ENCODE measurements around the gene PNCK. TPM values are rescaled to one million over a fixed set of nuclear protein-coding genes. Genes with fewer than 3 reads are reported as not detected.
"Not testable (repeated sequence)": the region's sequence is repeated elsewhere in the genome, so short reads cannot be mapped to it uniquely, and the experiment has no call there.

PNCK gene
- polyA plus RNA-seq, 2 of the 4 experiments (the other 2 are of a cell fraction): 0.17 to 0.25 TPM

DNA sequence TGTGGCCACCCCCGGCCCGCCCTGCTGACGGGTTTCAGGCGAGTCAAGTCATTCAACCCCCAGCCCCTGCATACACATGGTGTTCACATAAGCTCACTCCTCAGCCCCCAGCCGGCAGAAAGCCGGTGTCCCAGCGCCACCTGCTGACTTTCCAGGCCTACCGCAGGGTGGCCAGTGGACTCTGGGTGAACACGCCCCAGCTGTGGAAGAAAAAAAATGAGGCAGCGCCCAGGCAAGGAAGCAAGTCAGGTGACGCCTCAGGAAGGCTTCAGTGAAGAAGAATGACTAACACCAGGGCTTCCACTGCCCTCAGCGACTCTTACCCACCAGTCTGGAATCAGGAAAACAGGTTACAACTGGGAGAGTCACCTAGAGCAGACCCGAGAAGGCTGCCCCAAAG, 34.8 kb upstream of the PNCK start:
- Histone ChIP-seq H3K4me3 (no peak overlapping the region), H3K4me2 (no peak overlapping the region), H3K27ac (peak overlapping the region in 1 of 2 experiments; percentile 35; a peak in 2 of 6 replicates), H3K4me1 (peaks cover 11% of the 10 kb centered on the region; the same call in 2 of the 3 replicates), H3K9me3 (no peaks in the 10 kb centered on the region)
- ChIA-PET POLR2A (no interaction called here), CTCF (interaction anchor here (0.7 to 4.7 kb wide), 28 partner anchors 10 to 767 kb away, joined by 3 to 27 read pairs (median 4); partner anchors contain the start of gene SLC6A8)
- TF ChIP-seq RAD21 (conservative IDR thresholded peaks at IDR 0.05 in 1 of 2, IDR thresholded peaks at IDR 0.05 in 1 of 2) (peak; percentile 55 to 64), RCOR1 (IDR thresholded peaks at IDR 0.05; ENCODE audit: low read depth, low read length) (no peak), POLR2AphosphoS2 (conservative IDR thresholded peaks at IDR 0.05; ENCODE audit: low read length) (no peak), SMC3 (IDR thresholded peaks at IDR 0.05) (peak; percentile 48)
- TF ChIP-seq, protein P1, sequence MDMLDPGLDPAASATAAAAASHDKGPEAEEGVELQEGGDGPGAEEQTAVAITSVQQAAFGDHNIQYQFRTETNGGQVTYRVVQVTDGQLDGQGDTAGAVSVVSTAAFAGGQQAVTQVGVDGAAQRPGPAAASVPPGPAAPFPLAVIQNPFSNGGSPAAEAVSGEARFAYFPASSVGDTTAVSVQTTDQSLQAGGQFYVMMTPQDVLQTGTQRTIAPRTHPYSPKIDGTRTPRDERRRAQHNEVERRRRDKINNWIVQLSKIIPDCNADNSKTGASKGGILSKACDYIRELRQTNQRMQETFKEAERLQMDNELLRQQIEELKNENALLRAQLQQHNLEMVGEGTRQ (IDR thresholded peaks at IDR 0.05): peak; percentile 66; the same call in 1 of the 2 replicates
- TF ChIP-seq, protein P2, sequence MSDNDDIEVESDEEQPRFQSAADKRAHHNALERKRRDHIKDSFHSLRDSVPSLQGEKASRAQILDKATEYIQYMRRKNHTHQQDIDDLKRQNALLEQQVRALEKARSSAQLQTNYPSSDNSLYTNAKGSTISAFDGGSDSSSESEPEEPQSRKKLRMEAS (IDR thresholded peaks at IDR 0.05): 0 out of 2 replicates have a peak, but pooled peaks have one; percentile 25
- TF ChIP-seq, protein P3, sequence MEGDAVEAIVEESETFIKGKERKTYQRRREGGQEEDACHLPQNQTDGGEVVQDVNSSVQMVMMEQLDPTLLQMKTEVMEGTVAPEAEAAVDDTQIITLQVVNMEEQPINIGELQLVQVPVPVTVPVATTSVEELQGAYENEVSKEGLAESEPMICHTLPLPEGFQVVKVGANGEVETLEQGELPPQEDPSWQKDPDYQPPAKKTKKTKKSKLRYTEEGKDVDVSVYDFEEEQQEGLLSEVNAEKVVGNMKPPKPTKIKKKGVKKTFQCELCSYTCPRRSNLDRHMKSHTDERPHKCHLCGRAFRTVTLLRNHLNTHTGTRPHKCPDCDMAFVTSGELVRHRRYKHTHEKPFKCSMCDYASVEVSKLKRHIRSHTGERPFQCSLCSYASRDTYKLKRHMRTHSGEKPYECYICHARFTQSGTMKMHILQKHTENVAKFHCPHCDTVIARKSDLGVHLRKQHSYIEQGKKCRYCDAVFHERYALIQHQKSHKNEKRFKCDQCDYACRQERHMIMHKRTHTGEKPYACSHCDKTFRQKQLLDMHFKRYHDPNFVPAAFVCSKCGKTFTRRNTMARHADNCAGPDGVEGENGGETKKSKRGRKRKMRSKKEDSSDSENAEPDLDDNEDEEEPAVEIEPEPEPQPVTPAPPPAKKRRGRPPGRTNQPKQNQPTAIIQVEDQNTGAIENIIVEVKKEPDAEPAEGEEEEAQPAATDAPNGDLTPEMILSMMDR (IDR thresholded peaks at IDR 0.05): peak; percentile 63
- DNase-seq (ENCODE audit: low read depth in 1 of 2, low spot score in 1 of 2) (peak; percentile 73 to 81), FAIRE-seq (no peak), ATAC-seq (peak; percentile 90 to 93)
- WGBS (ENCODE audit: missing lambda C conversion rate): 21% methylated on average over 12 of the region's 13 CpGs

DNA sequence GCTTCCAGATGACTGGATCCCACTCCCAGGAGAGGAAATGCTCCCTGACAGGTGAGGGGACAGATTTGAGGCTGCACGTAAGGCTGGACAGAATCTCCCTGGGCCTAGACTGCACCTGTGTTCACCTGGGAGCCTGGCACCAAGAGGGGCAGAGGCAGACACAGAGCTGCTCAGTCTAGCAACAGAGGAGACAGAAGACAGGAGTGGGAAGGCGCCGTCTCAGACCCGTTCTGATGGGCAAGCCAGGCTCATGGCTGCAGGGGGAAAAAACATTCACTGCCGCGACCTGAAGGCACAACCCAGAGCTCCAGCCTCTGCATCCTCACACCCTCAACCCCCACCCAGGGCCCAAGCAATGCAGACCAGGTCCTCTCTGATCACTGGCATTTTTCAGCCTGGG, 33.8 kb upstream of the PNCK start:
- Histone ChIP-seq H3K4me1 (peaks cover 11% of the 10 kb centered on the region; the same call in 2 of the 3 replicates), H3K9me3 (no peaks in the 10 kb centered on the region), H3K4me2 (no peak overlapping the region), H3K4me3 (no peak overlapping the region), H3K27ac (no peak overlapping the region)
- DNase-seq (ENCODE audit: low read depth in 1 of 2, low spot score in 1 of 2) (no peak), FAIRE-seq (no peak), ATAC-seq (no peak)
- POLR2A ChIA-PET: no interaction called here
- WGBS (ENCODE audit: missing lambda C conversion rate): 95% methylated on average over 4 of the region's 6 CpGs
- TF ChIP-seq MYC (IDR thresholded peaks at IDR 0.05; ENCODE audit: borderline replicate concordance, low read length): no peak
- TF ChIP-seq SREBF2 (IDR thresholded peaks at IDR 0.05): no peak
- no peak for TF ChIP-seq NFE2L2 (conservative IDR thresholded peaks at IDR 0.05; ENCODE audit: low read length)
- CTCF ChIA-PET: interaction anchor here (1.1 to 4.7 kb wide), 16 partner anchors 9 to 766 kb away, joined by 3 to 27 read pairs (median 6); partner anchors contain the start of gene SLC6A8

DNA sequence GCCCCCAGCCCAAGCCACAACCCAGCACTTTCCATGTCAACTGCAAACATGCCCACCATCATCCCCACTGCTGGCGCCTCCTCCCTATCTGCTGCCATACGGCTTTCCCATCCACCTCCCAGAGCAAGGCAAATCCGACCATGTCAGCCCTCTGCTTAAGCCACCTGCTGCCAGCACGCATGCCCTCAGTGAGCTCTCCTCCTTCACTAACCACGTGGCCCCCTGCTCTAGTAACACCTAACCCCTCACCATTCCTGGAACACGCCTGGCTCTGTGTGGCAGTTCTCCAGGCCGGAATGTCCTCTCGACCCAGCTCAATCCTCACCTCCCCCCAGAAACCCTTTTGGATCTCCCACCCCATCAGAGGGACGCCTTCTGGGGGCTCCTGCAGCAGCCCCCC, 33.2 kb upstream of the PNCK start:
- Histone ChIP-seq H3K4me1 (peaks cover 11% of the 10 kb centered on the region; the same call in 2 of the 3 replicates), H3K4me3 (no peak overlapping the region), H3K4me2 (no peak overlapping the region), H3K9me3 (no peaks in the 10 kb centered on the region), H3K27ac (no peak overlapping the region)
- FAIRE-seq (no peak), ATAC-seq (no peak), DNase-seq (ENCODE audit: low read depth in 1 of 2, low spot score in 1 of 2) (no peak)
- POLR2A ChIA-PET: no interaction called here
- 84% methylated on average over 9 of the region's 9 CpGs for WGBS (ENCODE audit: missing lambda C conversion rate)
- CTCF ChIA-PET: interaction anchor here (0.6 to 4.7 kb wide), 4 partner anchors 97 to 152 kb away, joined by 3 to 21 read pairs (median 10); no protein-coding TSS in a partner anchor
- TF ChIP-seq ZSCAN20 (CRISPR knock-in tag; IDR thresholded peaks at IDR 0.05): no peak
- no peak for TF ChIP-seq POLR2AphosphoS2 (conservative IDR thresholded peaks at IDR 0.05; ENCODE audit: low read length)
- TF ChIP-seq HOXB5 (CRISPR knock-in tag; IDR thresholded peaks at IDR 0.05): no peak
- TF ChIP-seq CEBPB (IDR thresholded peaks at IDR 0.05): no peak
- TF ChIP-seq CHD4 (IDR thresholded peaks at IDR 0.05; ENCODE audit: borderline replicate concordance): no peak
- TF ChIP-seq CBX8 (IDR thresholded peaks at IDR 0.05): no peak
- no peak for TF ChIP-seq FOSB (CRISPR knock-in tag; IDR thresholded peaks at IDR 0.05)

DNA sequence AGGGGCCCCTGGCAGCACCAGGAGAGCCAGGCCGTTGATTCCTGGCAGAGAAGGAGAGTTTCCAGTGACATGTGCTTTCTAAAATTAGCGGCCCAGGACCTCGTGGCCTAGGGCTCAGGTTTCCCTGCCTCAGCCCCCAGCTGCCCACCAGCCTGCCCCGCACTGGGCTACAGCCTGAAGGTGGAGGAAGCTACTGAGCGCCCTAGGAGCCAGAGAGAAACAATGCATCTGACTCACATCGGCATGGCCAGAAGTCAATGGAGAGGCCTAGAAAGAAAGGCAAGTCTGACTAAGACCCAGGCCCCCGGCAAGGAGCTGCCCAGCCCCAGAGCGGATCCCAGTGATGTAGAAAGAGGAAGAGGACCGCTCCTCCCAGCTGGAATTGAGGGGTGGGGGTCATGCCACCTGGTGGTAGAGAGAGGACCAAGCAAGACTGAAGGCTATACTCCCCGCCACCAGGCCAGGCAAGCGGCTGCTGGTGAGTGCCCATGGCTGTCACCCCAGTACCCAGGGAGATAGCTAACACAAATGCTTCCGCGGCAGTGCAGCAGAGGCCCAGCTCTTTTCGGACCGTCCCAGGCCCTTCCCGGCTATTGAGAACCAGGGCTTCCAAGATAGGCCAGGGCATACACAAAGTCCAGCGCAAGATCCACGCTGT, 31.9 kb upstream of the PNCK start:
- ATAC-seq: peak in 1 of 2 experiments; percentile 39; a peak in 3 of 6 replicates

DNA sequence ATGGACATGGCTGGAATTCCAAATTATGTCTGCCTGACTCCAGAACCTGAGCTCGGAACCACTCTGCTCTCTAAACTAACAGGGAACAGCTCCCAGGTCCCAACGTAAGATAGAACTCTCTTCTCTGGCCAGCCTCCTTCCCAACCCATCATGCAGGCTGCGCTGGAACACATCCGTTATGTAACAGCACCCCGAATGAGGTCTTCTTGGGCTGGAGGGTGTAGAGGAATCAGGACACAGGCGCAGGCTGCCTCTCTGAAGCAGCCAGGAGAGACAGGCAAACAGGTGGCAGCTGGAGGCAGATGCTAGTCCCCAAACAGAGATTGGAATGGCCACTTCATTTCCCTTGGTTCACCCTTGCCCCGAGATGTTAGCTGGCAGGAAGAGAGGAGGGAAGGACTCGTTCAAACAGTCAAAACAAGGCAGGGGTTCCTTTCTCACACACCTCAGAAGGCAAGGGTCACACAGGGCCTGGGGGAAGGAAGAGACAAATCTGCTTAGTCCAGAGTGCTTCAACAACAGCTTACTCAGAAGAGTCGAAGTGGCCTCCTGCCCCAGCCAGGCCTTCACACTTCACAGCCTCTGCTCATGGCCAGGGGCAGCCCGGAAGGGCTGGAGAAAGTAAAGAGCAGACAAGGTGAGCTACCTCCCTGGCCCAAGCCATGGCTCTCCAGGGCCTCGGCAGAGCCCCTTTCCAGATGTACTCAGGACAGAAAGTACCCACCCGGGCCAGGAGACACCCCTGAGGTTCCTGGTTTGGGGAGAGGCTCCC, 31.2 kb upstream of the PNCK start:
- ATAC-seq; FAIRE-seq; POLR2A ChIA-PET; H3K9me3 ChIP-seq; H3K27ac ChIP-seq; H3K4me2 ChIP-seq; DNase-seq (ENCODE audit: low read depth in 1 of 2, low spot score in 1 of 2); H3K4me3 ChIP-seq: not testable (repeated sequence)
- CTCF ChIA-PET: interaction anchor here (0.8 to 1.7 kb wide), 5 partner anchors 18 to 95 kb away, joined by 3 to 7 read pairs (median 5); partner anchors contain the start of gene SLC6A8
- WGBS (ENCODE audit: missing lambda C conversion rate): 95% methylated on average over 10 of the region's 12 CpGs
- peaks cover 11% of the 10 kb centered on the region; the same call in 2 of the 3 replicates for H3K4me1 ChIP-seq

More for the DNA sequence above, 31.9 kb upstream of the PNCK start:
- POLR2A ChIA-PET; DNase-seq (ENCODE audit: low read depth in 1 of 2, low spot score in 1 of 2); FAIRE-seq; H3K4me2 ChIP-seq; H3K9me3 ChIP-seq; H3K27ac ChIP-seq; H3K4me3 ChIP-seq: not testable (repeated sequence)
- H3K4me1 ChIP-seq: peaks cover 11% of the 10 kb centered on the region; the same call in 2 of the 3 replicates
- CTCF ChIA-PET: interaction anchor here (0.6 to 1.7 kb wide), 4 partner anchors 19 to 225 kb away, joined by 3 to 7 read pairs (median 4); partner anchors contain the start of gene SLC6A8
- 99% methylated on average over 14 of the region's 18 CpGs for WGBS (ENCODE audit: missing lambda C conversion rate)

Measured in A549 (cell line).